Caco-2 (cell line): Measurements from ENCODE around the gene KRT3. TPM values are rescaled to one million over a fixed set of nuclear protein-coding genes. Genes with fewer than 3 reads are reported as not detected.
A peak's percentile ranks its signal among the peaks of the same experiment; 100 is the strongest.

Experiments
- BruUV-seq: library from RNA; stranded (reverse); fragments of 400-500 nt; replicated peaks from 2 replicates; lab custom pipeline; 2021; lab: Mats Ljungman, UMichigan
- CTCF ChIA-PET: fragments of 300-600 bp; sonication (Branson Sonifier 250); formaldehyde crosslinking; loops from one replicate; lab custom pipeline; 2022; ENCODE audit warnings: antibody characterized with exemption; lab: Charles Lee
- POLR2A ChIA-PET: fragments of 300-600 bp; sonication (Branson Sonifier 250); formaldehyde crosslinking; loops from one replicate; lab custom pipeline; 2022; ENCODE audit warnings: antibody characterized with exemption; lab: Charles Lee
- DNase-seq, 2 experiments: peaks; one replicate each; pipeline versions ENCODE4 v3.0.0 to v3.0.0-alpha.2; 2020 to 2022
- H3K27me3 ChIP-seq: replicated peaks from 2 replicates; pipeline ENCODE4 v1.6.0; 2011; ENCODE audit warnings: low read length; ENCODE audit not compliant: control insufficient read depth, insufficient read depth
- H3K36me3 ChIP-seq: 2 replicates; pipeline ENCODE4 v1.5.1; 2011; ENCODE audit warnings: low read length; ENCODE audit not compliant: control insufficient read depth, insufficient read depth
- H3K4me1 ChIP-seq: fragments of 250-450 bp; sonication (Bioruptor Pico); 2 replicates; pipeline ENCODE4 v1.5.1; 2020; ENCODE audit warnings: mild to moderate bottlenecking
- H3K4me3 ChIP-seq: 2 replicates; pipeline ENCODE4 v1.5.1; 2011; ENCODE audit warnings: low read depth, mild to moderate bottlenecking, control low read depth, low read length
- H3K9me3 ChIP-seq: fragments of 250-450 bp; sonication (Bioruptor Pico); 2 replicates; pipeline ENCODE4 v1.5.1; 2020; ENCODE audit warnings: mild to moderate bottlenecking, moderate library complexity
- H3K27ac Mint-ChIP-seq: one replicate; pipeline ENCODE4 v1.8.0; 2022; ENCODE audit warnings: mixed read lengths; ENCODE audit not compliant: unreplicated experiment
- H3K27me3 Mint-ChIP-seq: one replicate; pipeline ENCODE4 v1.8.0; 2022; ENCODE audit warnings: mixed read lengths; ENCODE audit not compliant: insufficient read depth, unreplicated experiment
- H3K36me3 Mint-ChIP-seq: one replicate; pipeline ENCODE4 v1.8.0; 2022; ENCODE audit warnings: mild to moderate bottlenecking, mixed read lengths; ENCODE audit not compliant: insufficient read depth, unreplicated experiment
- H3K4me1 Mint-ChIP-seq: one replicate; pipeline ENCODE4 v1.8.0; 2022; ENCODE audit warnings: low read depth, mixed read lengths; ENCODE audit not compliant: unreplicated experiment
- H3K4me3 Mint-ChIP-seq: one replicate; pipeline ENCODE4 v1.8.0; 2022; ENCODE audit warnings: mild to moderate bottlenecking, moderate library complexity, mixed read lengths; ENCODE audit not compliant: unreplicated experiment
- H3K9me3 Mint-ChIP-seq: one replicate; pipeline ENCODE4 v1.8.0; 2022; ENCODE audit warnings: mixed read lengths; ENCODE audit not compliant: unreplicated experiment
- CTCF ChIP-seq, 2 experiments: fragments of 200-600 bp in 1 of 2; IDR thresholded peaks; 1 replicate in 1 of 2; 2 replicates in 1 of 2; pipeline versions ENCODE4 v1.5.1 to v1.8.0; 2011 to 2022; ENCODE audit warnings: antibody characterized with exemption in 1 of 2, control low read depth in 1 of 2, inconsistent platforms in 1 of 2, low read depth in 1 of 2, low read length in 1 of 2, mild to moderate bottlenecking in 1 of 2, moderate library complexity in 1 of 2; ENCODE audit not compliant: insufficient read depth in 1 of 2, severe bottlenecking in 1 of 2, unreplicated experiment in 1 of 2
- intact Hi-C: fragments of 100-400 bp; cut with micrococcal nuclease; formaldehyde crosslinking; loops from one replicate; pipeline ENCODE4 v1.10.0; 2022; ENCODE audit not compliant: unreplicated experiment
- total RNA-seq: library from RNA; stranded (reverse); gene quantifications from 2 replicates; pipeline ENCODE4 v1.2.3, GENCODE V29; 2022

Gene KRT3
- total RNA-seq, 1 experiment from 2014 or later: not detected

DNA sequence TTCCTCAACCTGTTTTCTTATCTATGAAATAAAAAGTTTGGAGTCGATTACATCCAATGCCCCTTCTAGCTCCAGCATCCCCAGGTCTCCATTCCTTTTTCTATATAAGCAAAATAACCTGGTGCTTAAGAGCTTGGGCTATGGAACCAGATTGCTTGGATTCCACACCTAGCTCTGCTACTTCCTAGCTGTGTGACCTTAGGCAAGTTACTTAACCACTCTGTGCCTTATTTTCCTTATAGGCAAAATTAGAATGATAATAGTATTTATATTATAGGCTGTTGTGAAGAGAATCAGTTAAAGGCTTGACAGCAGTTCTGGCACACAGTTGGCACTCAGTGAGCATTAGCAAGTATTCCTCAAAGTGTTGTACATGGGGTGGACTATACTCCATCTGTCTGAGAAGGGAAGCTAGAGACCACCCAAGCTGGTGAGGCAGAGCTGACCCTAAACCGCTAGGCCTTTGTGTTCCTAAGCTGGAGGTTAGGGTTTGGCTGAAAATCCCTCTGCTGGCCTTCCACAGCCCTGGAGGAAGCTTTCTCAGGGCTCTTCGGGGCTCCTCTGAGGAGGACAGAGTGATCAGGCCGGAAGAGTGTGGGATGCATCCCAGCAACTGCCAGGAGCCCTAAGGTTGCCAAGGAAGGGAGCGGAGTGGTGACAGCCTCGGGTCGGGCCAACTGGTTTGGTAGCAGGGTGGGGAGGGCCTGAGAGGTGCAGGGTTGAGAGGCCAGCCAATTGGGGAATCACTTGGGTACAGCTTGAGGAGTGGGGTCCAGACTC lies 24.0 kb upstream of the KRT3 start:
- intact Hi-C loops: no loop called here
- DNase-seq: no peak
- Mint-ChIP-seq H3K36me3 (no peaks in the 10 kb centered on the region), H3K4me3 (no peak overlapping the region), H3K27me3 (no peaks in the 10 kb centered on the region), H3K27ac (peak overlapping the region; percentile 10), H3K9me3 (no peaks in the 10 kb centered on the region), H3K4me1 (peaks cover 26% of the 10 kb centered on the region)
- H3K4me3 ChIP-seq: no peak overlapping the region
- H3K36me3 ChIP-seq: no peaks in the 10 kb centered on the region
- ChIA-PET POLR2A (interaction anchor here (0.6 kb wide), 1 partner anchor 49 kb away, joined by 3 read pairs; no protein-coding TSS in a partner anchor), CTCF (interaction anchor here (0.6 kb wide), 1 partner anchor 107 kb away, joined by 4 read pairs; no protein-coding TSS in a partner anchor)
- no peaks in the 10 kb centered on the region for H3K27me3 ChIP-seq
- H3K4me1 ChIP-seq: peaks cover 16% of the 10 kb centered on the region
- no peak for TF ChIP-seq CTCF (IDR thresholded peaks at IDR 0.05; ENCODE audit: insufficient read depth in 1 of 2, low read depth in 1 of 2, low read length in 1 of 2, severe bottlenecking in 1 of 2, unreplicated experiment in 1 of 2)
- no peaks in the 10 kb centered on the region for H3K9me3 ChIP-seq
- no TSS peak for BruUV-seq

GRCh38 chr12:52818887-52819420 lies 23.0 kb upstream of the KRT3 start:
- Histone ChIP-seq H3K27me3 (no peaks in the 10 kb centered on the region), H3K4me3 (no peak overlapping the region), H3K9me3 (no peaks in the 10 kb centered on the region), H3K36me3 (no peaks in the 10 kb centered on the region), H3K4me1 (peaks cover 26% of the 10 kb centered on the region)
- Mint-ChIP-seq H3K36me3 (no peaks in the 10 kb centered on the region), H3K27ac (no peak overlapping the region), H3K4me1 (peaks cover 32% of the 10 kb centered on the region), H3K27me3 (no peaks in the 10 kb centered on the region), H3K4me3 (no peak overlapping the region), H3K9me3 (no peaks in the 10 kb centered on the region)
- POLR2A ChIA-PET: no interaction called here
- TF ChIP-seq CTCF (IDR thresholded peaks at IDR 0.05; ENCODE audit: insufficient read depth in 1 of 2, low read depth in 1 of 2, low read length in 1 of 2, severe bottlenecking in 1 of 2, unreplicated experiment in 1 of 2): no peak
- intact Hi-C loops: no loop called here
- CTCF ChIA-PET: no interaction called here
- DNase-seq: no peak
- no TSS peak for BruUV-seq

- ChIA-PET POLR2A (no interaction called here), CTCF (interaction anchor here (0.6 kb wide), 1 partner anchor 16 kb away, joined by 3 read pairs; no protein-coding TSS in a partner anchor)
- H3K27ac Mint-ChIP-seq: no peak overlapping the region
- H3K9me3 ChIP-seq: no peaks in the 10 kb centered on the region
- no peaks in the 10 kb centered on the region for H3K9me3 Mint-ChIP-seq
- no peak overlapping the region for H3K4me3 ChIP-seq
- peak; percentile 55 to 60 for DNase-seq
- no peaks in the 10 kb centered on the region for H3K27me3 ChIP-seq
- TF ChIP-seq CTCF (IDR thresholded peaks at IDR 0.05; ENCODE audit: insufficient read depth in 1 of 2, low read depth in 1 of 2, low read length in 1 of 2, severe bottlenecking in 1 of 2, unreplicated experiment in 1 of 2): no peak
- peaks cover 32% of the 10 kb centered on the region for H3K4me1 Mint-ChIP-seq
- H3K36me3 Mint-ChIP-seq: no peaks in the 10 kb centered on the region
- H3K4me3 Mint-ChIP-seq: no peak overlapping the region
- BruUV-seq: no TSS peak
- no peaks in the 10 kb centered on the region for H3K27me3 Mint-ChIP-seq
- H3K4me1 ChIP-seq: peaks cover 31% of the 10 kb centered on the region
- no peaks in the 10 kb centered on the region for H3K36me3 ChIP-seq
- intact Hi-C loops: no loop called here
Measured at GRCh38 chr12:52818388-52818787, 22.5 kb upstream of the KRT3 start.
